Ovary (tissue), 9 donors: Measurements from ENCODE around the gene SVIP. TPM values are rescaled to one million over a fixed set of nuclear protein-coding genes. Genes with fewer than 3 reads are reported as not detected.

Experiments
- DNase-seq, 5 donors: peaks; one replicate each; pipeline ENCODE4 v3.0.0-alpha.2; 2019 to 2020
- H3K27ac ChIP-seq, 2 donors: fragments of 200-600 bp; one replicate each; pipeline versions ENCODE4 v1.5.1 to v1.8.0; 2019 to 2022
- H3K27me3 ChIP-seq: fragments of 200-600 bp; one replicate; pipeline ENCODE4 v1.8.0; 2022
- H3K36me3 ChIP-seq: fragments of 200-600 bp; sonication (generic); one replicate; pipeline ENCODE4 v1.5.1; 2019
- H3K4me1 ChIP-seq: one replicate; pipeline ENCODE4 v1.8.1; 2013; ENCODE audit warnings: mild to moderate bottlenecking, moderate library complexity; ENCODE audit not compliant: insufficient read depth
- H3K4me3 ChIP-seq: fragments of 200-600 bp; sonication (generic); one replicate; pipeline ENCODE4 v1.5.1; 2017
- H3K9me3 ChIP-seq, 2 donors: fragments of 200-600 bp in 1 of 2; sonication (generic) in 1 of 2; one replicate each; pipeline versions ENCODE4 v1.5.1 to v1.8.1; 2013 to 2019; ENCODE audit warnings: mild to moderate bottlenecking in 1 of 2, moderate library complexity in 1 of 2
- EP300 ChIP-seq: sonication (generic); formaldehyde crosslinking; IDR thresholded peaks from one replicate; pipeline ENCODE4 v1.6.1; 2017; ENCODE audit warnings: antibody characterized with exemption
- POLR2A ChIP-seq: fragments of 450-650 bp; IDR thresholded peaks from one replicate; pipeline ENCODE4 v1.6.1; 2017; ENCODE audit warnings: antibody characterized with exemption, mild to moderate bottlenecking, moderate library complexity
- WGBS, 3 donors: extraction: QIAGEN DNeasy Blood & Tissue Kit in 1 of 3; methylation state at CpG; one replicate each; pipeline versions ENCODE4 v1.1.5 to v1.1.7; 2013 to 2017; 5-methylcytosine and 5-hydroxymethylcytosine counted together
- intact Hi-C, 4 donors: fragments of 100-400 bp; cut with DNase I; formaldehyde crosslinking; loops; one replicate each; pipeline versions ENCODE4 v1.11.0 to v1.15.1; 2022 to 2023
- polyA plus RNA-seq, 2 donors: library from polyadenylated mRNA; stranded (reverse); fragments of 200-250 nt in 1 of 2; fragments of 350-450 nt in 1 of 2; fragmentation: Illumina TruSeq in 1 of 2; extraction: RNeasy Lipid Tissue Mini Kit (QIAGEN cat#74804) in 1 of 2; gene quantifications; one replicate each; pipeline ENCODE4 v1.2.3, GENCODE V29; 2013 to 2014
- total RNA-seq, 7 donors: library from RNA; depleted of rRNA in 2 of 7; stranded (reverse); fragments of >200 nt in 2 of 7; fragmentation: NEBNext Ultra II Directional in 3 of 7; extraction: Animal tissue kit (Norgen Biotek cat#: 25700) in 3 of 7; gene quantifications; one replicate each; pipeline versions ENCODE4 v1.1.0 to v1.2.4, GENCODE V29; 2016 to 2023
- TF ChIP-seq, protein P1 (sequence below), 3 donors: fragments of 450-650 bp in 2 of 3; fragments of 200-600 bp in 1 of 3; IDR thresholded peaks; one replicate each; pipeline versions ENCODE4 v1.5.1 to v1.8.0; 2016 to 2022; ENCODE audit warnings: antibody characterized with exemption in 3 of 3, mild to moderate bottlenecking in 1 of 3
- donor health status: DM: no; HTN: no; CAD: no; lungs with moderate emphysema.
- donor health status: DM: no; HTN: no; CAD: no.
- donor health status: Bipolar disorder and iron deficiency.
- donor health status: DM: yes; HTN: yes; CAD: no.
- donor health status: DM: no; HTN: no; CAD: no.
- donor health status: DM: yes; HTN: yes; CAD: no.

Gene SVIP
- total and polyA plus RNA-seq, 9 donors: 10.5 to 37.4 (median 21.1) TPM

DNA sequence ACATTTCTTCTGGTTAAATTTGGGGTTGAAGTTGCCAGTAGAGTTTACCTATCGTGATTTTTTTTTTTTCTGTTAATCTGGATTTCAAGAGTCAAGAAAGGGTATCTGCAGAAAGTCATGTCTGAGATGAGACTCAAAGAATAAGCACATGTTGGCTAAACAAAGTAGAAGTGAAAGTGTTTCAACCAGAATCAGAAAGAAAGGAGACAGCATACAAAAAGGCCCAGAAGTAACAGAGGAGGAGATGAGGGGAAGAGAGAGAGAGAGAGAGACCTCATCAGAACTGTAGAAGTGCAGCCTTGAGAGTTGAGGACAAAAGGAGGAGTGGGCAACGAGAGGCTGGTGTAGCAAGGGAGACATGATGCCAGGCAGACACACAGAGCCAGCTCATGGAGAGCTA lies 54.9 kb downstream of the SVIP start:
- intact Hi-C loops: no loop called here
- TF ChIP-seq, protein P1, sequence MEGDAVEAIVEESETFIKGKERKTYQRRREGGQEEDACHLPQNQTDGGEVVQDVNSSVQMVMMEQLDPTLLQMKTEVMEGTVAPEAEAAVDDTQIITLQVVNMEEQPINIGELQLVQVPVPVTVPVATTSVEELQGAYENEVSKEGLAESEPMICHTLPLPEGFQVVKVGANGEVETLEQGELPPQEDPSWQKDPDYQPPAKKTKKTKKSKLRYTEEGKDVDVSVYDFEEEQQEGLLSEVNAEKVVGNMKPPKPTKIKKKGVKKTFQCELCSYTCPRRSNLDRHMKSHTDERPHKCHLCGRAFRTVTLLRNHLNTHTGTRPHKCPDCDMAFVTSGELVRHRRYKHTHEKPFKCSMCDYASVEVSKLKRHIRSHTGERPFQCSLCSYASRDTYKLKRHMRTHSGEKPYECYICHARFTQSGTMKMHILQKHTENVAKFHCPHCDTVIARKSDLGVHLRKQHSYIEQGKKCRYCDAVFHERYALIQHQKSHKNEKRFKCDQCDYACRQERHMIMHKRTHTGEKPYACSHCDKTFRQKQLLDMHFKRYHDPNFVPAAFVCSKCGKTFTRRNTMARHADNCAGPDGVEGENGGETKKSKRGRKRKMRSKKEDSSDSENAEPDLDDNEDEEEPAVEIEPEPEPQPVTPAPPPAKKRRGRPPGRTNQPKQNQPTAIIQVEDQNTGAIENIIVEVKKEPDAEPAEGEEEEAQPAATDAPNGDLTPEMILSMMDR (IDR thresholded peaks at IDR 0.05): no peak
- no peak for TF ChIP-seq POLR2A
- TF ChIP-seq EP300: no peak
- Histone ChIP-seq H3K36me3 (no peaks in the 10 kb centered on the region), H3K9me3 (no peaks in the 10 kb centered on the region), H3K4me1 (no peaks in the 10 kb centered on the region), H3K4me3 (no peak overlapping the region), H3K27me3 (no peaks in the 10 kb centered on the region), H3K27ac (no peak overlapping the region)
- WGBS, 3 donors: 87 to 93% (median 90%) methylated on average over 2 of the region's 2 CpGs
- no peak for DNase-seq

DNA sequence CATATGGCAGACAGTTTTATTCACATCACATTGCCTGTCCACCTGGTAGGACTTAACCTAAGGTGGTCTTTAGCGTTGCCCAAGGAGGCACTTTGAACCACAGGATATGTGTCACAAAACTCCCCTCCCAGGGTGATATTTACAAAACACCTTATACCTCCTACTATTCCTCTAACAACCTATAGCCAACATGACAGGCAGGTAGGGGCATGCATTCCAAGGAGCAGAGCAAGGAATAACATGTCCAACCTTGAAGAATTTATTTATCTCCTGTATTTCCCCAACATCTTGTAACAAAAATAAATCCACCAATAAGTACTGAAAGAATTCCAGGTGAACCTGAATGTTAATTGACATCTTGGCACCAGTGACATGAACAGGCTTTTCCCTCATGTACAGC lies 60.5 kb downstream of the SVIP start:
- Histone ChIP-seq H3K36me3 (no peaks in the 10 kb centered on the region), H3K4me1 (no peaks in the 10 kb centered on the region), H3K27me3 (no peaks in the 10 kb centered on the region), H3K4me3 (no peak overlapping the region), H3K9me3 (no peaks in the 10 kb centered on the region), H3K27ac (no peak overlapping the region)
- TF ChIP-seq, protein P1 (IDR thresholded peaks at IDR 0.05): no peak
- TF ChIP-seq POLR2A (no peak), EP300 (no peak)
- intact Hi-C loops: no loop called here
- DNase-seq: no peak
- WGBS, 3 donors: 67 to 93% (median 86%) methylated on average over 1 of the region's 1 CpG

Other genes starting within 250 kb of the SVIP start
- 10 to 100 TPM in 5 of 7 donors, 1 to 10 TPM in 2; 4.3 to 14.6 (median 12.0) TPM for gene FANCF, start 204.0 kb downstream of the SVIP start, total RNA-seq
- gene FANCF, start 204.0 kb downstream of the SVIP start, polyA plus RNA-seq: 10 to 100 TPM in 1 of 2 donors, 1 to 10 TPM in 1; 7.1 to 10.7 TPM
- 1 to 10 TPM; 3.0 to 10.0 (median 4.2) TPM for gene GAS2, start 163.2 kb downstream of the SVIP start, total RNA-seq
- gene GAS2, start 163.2 kb downstream of the SVIP start, polyA plus RNA-seq: 1 to 10 TPM in 1 of 2 donors, under 1 TPM in 1; 0.76 to 1.1 TPM
- not detected for gene CCDC179, start 30.7 kb upstream of the SVIP start, total RNA-seq
- not detected for gene CCDC179, start 30.7 kb upstream of the SVIP start, polyA plus RNA-seq